Measurements from ENCODE around the gene GRID2. TPM values are rescaled to one million over a fixed set of nuclear protein-coding genes. Genes with fewer than 3 reads are reported as not detected.

The GRID2 gene
- total RNA-seq, 1 donor from 2014 or later, result not detected

DNA sequence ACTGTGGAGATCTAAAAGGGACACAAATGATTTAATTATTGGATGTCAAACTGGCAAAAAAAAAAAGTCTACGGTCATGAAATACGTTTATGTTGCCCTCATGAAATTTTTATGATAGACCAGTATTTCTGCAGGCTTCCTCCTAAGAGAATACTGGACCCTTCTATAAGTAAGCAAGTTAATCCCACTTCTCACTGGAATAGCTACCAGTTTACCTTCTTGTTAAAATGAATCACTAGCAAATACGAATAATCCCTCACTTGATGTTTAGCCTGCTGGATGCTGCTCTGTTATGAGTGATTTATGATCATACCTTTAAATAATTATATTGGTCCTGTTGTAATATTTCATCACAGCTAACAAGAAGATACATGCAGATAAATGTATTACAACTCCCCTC, 39.6 kb upstream of the GRID2 start:
- Mint-ChIP-seq H3K27ac (ENCODE audit: unreplicated experiment) (no peak overlapping the region), H3K4me3 (ENCODE audit: unreplicated experiment) (no peak overlapping the region), H3K4me1 (ENCODE audit: unreplicated experiment) (no peaks in the 10 kb centered on the region), H3K36me3 (ENCODE audit: unreplicated experiment) (no peaks in the 10 kb centered on the region), H3K27me3 (ENCODE audit: unreplicated experiment) (peaks cover 29% of the 10 kb centered on the region), H3K9me3 (ENCODE audit: unreplicated experiment) (no peaks in the 10 kb centered on the region)
- TF ChIP-seq, protein P1, sequence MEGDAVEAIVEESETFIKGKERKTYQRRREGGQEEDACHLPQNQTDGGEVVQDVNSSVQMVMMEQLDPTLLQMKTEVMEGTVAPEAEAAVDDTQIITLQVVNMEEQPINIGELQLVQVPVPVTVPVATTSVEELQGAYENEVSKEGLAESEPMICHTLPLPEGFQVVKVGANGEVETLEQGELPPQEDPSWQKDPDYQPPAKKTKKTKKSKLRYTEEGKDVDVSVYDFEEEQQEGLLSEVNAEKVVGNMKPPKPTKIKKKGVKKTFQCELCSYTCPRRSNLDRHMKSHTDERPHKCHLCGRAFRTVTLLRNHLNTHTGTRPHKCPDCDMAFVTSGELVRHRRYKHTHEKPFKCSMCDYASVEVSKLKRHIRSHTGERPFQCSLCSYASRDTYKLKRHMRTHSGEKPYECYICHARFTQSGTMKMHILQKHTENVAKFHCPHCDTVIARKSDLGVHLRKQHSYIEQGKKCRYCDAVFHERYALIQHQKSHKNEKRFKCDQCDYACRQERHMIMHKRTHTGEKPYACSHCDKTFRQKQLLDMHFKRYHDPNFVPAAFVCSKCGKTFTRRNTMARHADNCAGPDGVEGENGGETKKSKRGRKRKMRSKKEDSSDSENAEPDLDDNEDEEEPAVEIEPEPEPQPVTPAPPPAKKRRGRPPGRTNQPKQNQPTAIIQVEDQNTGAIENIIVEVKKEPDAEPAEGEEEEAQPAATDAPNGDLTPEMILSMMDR (IDR thresholded peaks at IDR 0.05), result no peak
- DNase-seq (ENCODE audit: extremely low spot score, unreplicated experiment), result no peak

DNA sequence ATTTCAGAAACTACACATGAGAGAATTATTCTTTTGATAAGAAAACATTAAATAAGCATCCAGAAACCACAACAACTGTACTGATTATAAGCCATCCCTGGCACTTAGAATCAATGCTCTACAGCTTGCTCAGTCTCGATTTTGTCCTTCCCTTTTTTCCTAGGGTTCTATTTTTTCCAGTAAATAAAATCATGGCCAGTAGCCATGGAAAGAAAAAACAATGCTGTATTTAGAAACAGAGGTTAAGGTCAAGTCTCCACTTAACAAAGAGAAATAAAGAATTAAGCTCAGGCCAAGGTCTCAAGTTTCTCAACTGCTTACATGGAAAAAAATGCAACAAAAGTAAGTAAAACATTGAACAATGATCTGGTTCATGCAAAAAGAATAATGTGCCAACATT, 38.7 kb upstream of the GRID2 start:
- no peaks in the 10 kb centered on the region for H3K36me3 Mint-ChIP-seq (ENCODE audit: unreplicated experiment)

DNA sequence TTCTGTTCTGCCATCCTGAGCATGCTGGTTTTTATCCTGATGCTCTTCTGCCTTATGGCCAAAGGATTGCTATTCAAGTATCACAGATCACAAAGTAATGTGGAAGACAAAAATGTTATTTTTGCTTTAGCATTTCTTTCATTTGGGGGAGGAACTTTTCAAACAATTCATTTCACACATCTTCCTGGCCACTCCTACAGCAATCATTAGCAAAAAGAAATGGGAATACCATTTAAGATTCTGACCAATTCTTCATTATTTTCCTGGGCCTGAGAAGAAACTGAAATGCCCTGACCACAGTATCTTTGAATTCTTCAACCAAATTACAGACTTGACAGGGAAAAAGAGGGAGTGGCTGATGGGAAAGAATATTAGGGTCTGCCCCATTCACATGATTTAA, 38.0 kb upstream of the GRID2 start:
- no peak for DNase-seq (ENCODE audit: extremely low spot score, unreplicated experiment)
- Mint-ChIP-seq H3K27ac (ENCODE audit: unreplicated experiment) (no peak overlapping the region), H3K4me1 (ENCODE audit: unreplicated experiment) (no peaks in the 10 kb centered on the region), H3K9me3 (ENCODE audit: unreplicated experiment) (no peaks in the 10 kb centered on the region), H3K27me3 (ENCODE audit: unreplicated experiment) (peaks cover 24% of the 10 kb centered on the region), H3K4me3 (ENCODE audit: unreplicated experiment) (no peak overlapping the region), H3K36me3 (ENCODE audit: unreplicated experiment) (no peaks in the 10 kb centered on the region)
- TF ChIP-seq, protein P1 (IDR thresholded peaks at IDR 0.05), result no peak

More for the DNA sequence above, 38.7 kb upstream of the GRID2 start:
- Mint-ChIP-seq H3K4me1 (ENCODE audit: unreplicated experiment) (no peaks in the 10 kb centered on the region), H3K27me3 (ENCODE audit: unreplicated experiment) (peaks cover 25% of the 10 kb centered on the region), H3K4me3 (ENCODE audit: unreplicated experiment) (no peak overlapping the region), H3K27ac (ENCODE audit: unreplicated experiment) (no peak overlapping the region), H3K9me3 (ENCODE audit: unreplicated experiment) (no peaks in the 10 kb centered on the region)
- no peak for DNase-seq (ENCODE audit: extremely low spot score, unreplicated experiment)
- TF ChIP-seq, protein P1 (IDR thresholded peaks at IDR 0.05), result no peak

DNA sequence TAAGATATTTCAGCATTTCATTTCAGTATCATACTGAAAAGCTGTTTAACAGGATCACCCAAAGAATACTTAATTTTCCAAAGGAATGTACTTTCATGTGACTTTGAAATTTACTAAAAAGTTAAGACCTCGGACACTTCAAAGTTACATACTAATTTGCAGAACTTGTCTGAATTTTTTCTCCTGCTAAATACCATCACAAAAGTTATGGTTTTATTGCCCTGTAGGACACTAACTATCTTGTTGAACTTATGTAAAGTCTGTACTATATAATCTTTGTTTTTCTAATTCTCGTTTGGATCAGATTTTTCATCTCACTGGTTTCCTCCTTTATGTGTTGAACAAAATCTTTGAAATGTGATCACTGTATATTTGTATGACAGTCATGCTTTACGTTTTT, 37.2 kb upstream of the GRID2 start:
- Mint-ChIP-seq H3K9me3 (ENCODE audit: unreplicated experiment) (no peaks in the 10 kb centered on the region), H3K4me1 (ENCODE audit: unreplicated experiment) (no peaks in the 10 kb centered on the region), H3K27ac (ENCODE audit: unreplicated experiment) (no peak overlapping the region), H3K4me3 (ENCODE audit: unreplicated experiment) (no peak overlapping the region), H3K36me3 (ENCODE audit: unreplicated experiment) (no peaks in the 10 kb centered on the region), H3K27me3 (ENCODE audit: unreplicated experiment) (peaks cover 20% of the 10 kb centered on the region)
- TF ChIP-seq, protein P1 (IDR thresholded peaks at IDR 0.05), result no peak
- no peak for DNase-seq (ENCODE audit: extremely low spot score, unreplicated experiment)

DNA sequence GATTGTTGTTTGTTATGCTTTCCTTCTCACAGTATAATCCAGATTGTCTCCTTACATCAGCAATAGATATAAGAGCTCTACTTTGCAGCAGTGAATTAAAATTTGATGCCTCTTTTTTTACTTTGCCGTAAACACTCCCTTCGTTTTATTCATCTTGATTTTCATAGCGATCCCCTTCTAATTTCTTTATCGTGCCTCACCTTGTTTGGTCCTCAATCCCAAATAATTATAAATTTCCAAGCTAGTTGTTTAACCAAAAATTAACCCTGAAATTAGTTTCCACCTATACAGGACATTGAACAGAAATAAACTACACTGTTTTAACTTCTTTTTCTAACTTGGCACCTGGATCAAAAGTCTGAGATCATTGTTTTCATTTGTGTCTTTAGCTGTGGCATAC, 35.1 kb upstream of the GRID2 start:
- H3K27ac Mint-ChIP-seq (ENCODE audit: unreplicated experiment), result no peak overlapping the region
- no peaks in the 10 kb centered on the region for H3K36me3 Mint-ChIP-seq (ENCODE audit: unreplicated experiment)
- DNase-seq (ENCODE audit: extremely low spot score, unreplicated experiment), result no peak
- no peaks in the 10 kb centered on the region for H3K9me3 Mint-ChIP-seq (ENCODE audit: unreplicated experiment)
- no peak overlapping the region for H3K4me3 Mint-ChIP-seq (ENCODE audit: unreplicated experiment)
- peaks cover 16% of the 10 kb centered on the region for H3K27me3 Mint-ChIP-seq (ENCODE audit: unreplicated experiment)
- no peaks in the 10 kb centered on the region for H3K4me1 Mint-ChIP-seq (ENCODE audit: unreplicated experiment)
- TF ChIP-seq, protein P1 (IDR thresholded peaks at IDR 0.05), result no peak
